Endothelial cell (in vitro differentiated cells): Measurements from ENCODE around the gene ANKRD18B. TPM values are rescaled to one million over a fixed set of nuclear protein-coding genes. Genes with fewer than 3 reads are reported as not detected.
"Not testable (repeated sequence)": the region's sequence is repeated elsewhere in the genome, so short reads cannot be mapped to it uniquely, and the experiment has no call there.

Source experiments
- DNase-seq: peaks from one replicate; pipeline ENCODE4 v3.0.0; 2021; ENCODE audit warnings: low spot score
- H3K27ac Mint-ChIP-seq: one replicate; pipeline ENCODE4 v1.8.0; 2021; ENCODE audit warnings: mixed read lengths, inconsistent platforms; ENCODE audit not compliant: unreplicated experiment
- H3K27me3 Mint-ChIP-seq: one replicate; pipeline ENCODE4 v1.8.0; 2021; ENCODE audit warnings: mild to moderate bottlenecking, moderate library complexity, mixed read lengths, inconsistent platforms; ENCODE audit not compliant: unreplicated experiment
- H3K36me3 Mint-ChIP-seq: one replicate; pipeline ENCODE4 v1.8.0; 2021; ENCODE audit warnings: mild to moderate bottlenecking, low read depth, mixed read lengths, inconsistent platforms; ENCODE audit not compliant: unreplicated experiment
- H3K4me1 Mint-ChIP-seq: one replicate; pipeline ENCODE4 v1.8.0; 2021; ENCODE audit warnings: mild to moderate bottlenecking, mixed read lengths, inconsistent platforms; ENCODE audit not compliant: unreplicated experiment
- H3K4me3 Mint-ChIP-seq: one replicate; pipeline ENCODE4 v1.8.0; 2021; ENCODE audit warnings: mild to moderate bottlenecking, mixed read lengths, inconsistent platforms; ENCODE audit not compliant: unreplicated experiment
- H3K9me3 Mint-ChIP-seq: one replicate; pipeline ENCODE4 v1.8.0; 2021; ENCODE audit warnings: mixed read lengths, inconsistent platforms; ENCODE audit not compliant: unreplicated experiment
- CTCF ChIP-seq: fragments of 200-600 bp; sonication (generic); IDR thresholded peaks from one replicate; pipeline ENCODE4 v1.5.0; 2021; ENCODE audit warnings: antibody characterized with exemption; ENCODE audit not compliant: unreplicated experiment
- total RNA-seq: library from RNA; stranded (reverse); fragmentation: NEBNext Ultra II Directional; extraction: Animal tissue kit (Norgen Biotek cat#: 25700); gene quantifications from one replicate; pipeline ENCODE4 v1.2.1, GENCODE V29; 2021; ENCODE audit not compliant: unreplicated experiment

The ANKRD18B gene
- total RNA-seq, 1 donor from 2014 or later = 0.41 TPM

- not testable (repeated sequence) for H3K36me3 Mint-ChIP-seq, H3K4me3 Mint-ChIP-seq, H3K9me3 Mint-ChIP-seq, H3K27me3 Mint-ChIP-seq, H3K27ac Mint-ChIP-seq, DNase-seq
- peaks cover 25% of the 10 kb centered on the region for H3K4me1 Mint-ChIP-seq
Observed at GRCh38 chr9:33516397-33516796, 7.7 kb upstream of the ANKRD18B start.

GRCh38 chr9:33517373-33517772 lies 6.7 kb upstream of the ANKRD18B start:
- DNase-seq = peak; percentile 20
- Mint-ChIP-seq H3K27me3 (peaks cover 3% of the 10 kb centered on the region), H3K9me3 (no peaks in the 10 kb centered on the region), H3K36me3 (no peaks in the 10 kb centered on the region), H3K27ac (no peak overlapping the region), H3K4me3 (no peak overlapping the region), H3K4me1 (peaks cover 25% of the 10 kb centered on the region)
- peak; percentile 72 for TF ChIP-seq CTCF

GRCh38 chr9:33517934-33518577 lies 6.0 kb upstream of the ANKRD18B start:
- not testable (repeated sequence) for H3K27ac Mint-ChIP-seq, H3K4me3 Mint-ChIP-seq, H3K27me3 Mint-ChIP-seq, H3K9me3 Mint-ChIP-seq, DNase-seq, H3K36me3 Mint-ChIP-seq
- H3K4me1 Mint-ChIP-seq = peaks cover 25% of the 10 kb centered on the region

GRCh38 chr9:33521861-33522260 lies 2.2 kb upstream of the ANKRD18B start:
- not testable (repeated sequence) for DNase-seq, H3K4me3 Mint-ChIP-seq, H3K4me1 Mint-ChIP-seq, H3K27ac Mint-ChIP-seq, H3K27me3 Mint-ChIP-seq, H3K9me3 Mint-ChIP-seq, H3K36me3 Mint-ChIP-seq

- Mint-ChIP-seq H3K27me3 (peaks cover 4% of the 10 kb centered on the region), H3K27ac (no peak overlapping the region)
- no peak for TF ChIP-seq CTCF
Observed at GRCh38 chr9:33524306-33524947, 376 bp downstream of the ANKRD18B start.

GRCh38 chr9:33528069-33528468 lies 4.0 kb downstream of the ANKRD18B start:
- H3K4me3 Mint-ChIP-seq, H3K36me3 Mint-ChIP-seq, H3K27ac Mint-ChIP-seq, H3K4me1 Mint-ChIP-seq, DNase-seq, H3K9me3 Mint-ChIP-seq, H3K27me3 Mint-ChIP-seq: not testable (repeated sequence)

More at GRCh38 chr9:33524306-33524947, 376 bp downstream of the ANKRD18B start:
- Mint-ChIP-seq H3K4me1 (peaks cover 2% of the 10 kb centered on the region), H3K4me3 (peak overlapping the region; percentile 91), H3K36me3 (no peaks in the 10 kb centered on the region), H3K9me3 (no peaks in the 10 kb centered on the region)
- DNase-seq = no peak

- not testable (repeated sequence) for H3K4me3 Mint-ChIP-seq, H3K27ac Mint-ChIP-seq, H3K4me1 Mint-ChIP-seq
Observed at GRCh38 chr9:33533958-33534357, 9.9 kb downstream of the ANKRD18B start.

More at GRCh38 chr9:33533958-33534357, 9.9 kb downstream of the ANKRD18B start:
- H3K36me3 Mint-ChIP-seq, H3K9me3 Mint-ChIP-seq, H3K27me3 Mint-ChIP-seq, DNase-seq: not testable (repeated sequence)
